Pancreas (tissue), 10 donors: ENCODE results near the gene TSPYL4. TPM values are rescaled to one million over a fixed set of nuclear protein-coding genes. Genes with fewer than 3 reads are reported as not detected.

ENCODE experiments used
- ATAC-seq, 4 donors: fragments of 200-7000 bp; cut with Tn5 transposase; one replicate each; pipeline versions ENCODE4 v1.8.0 to v1.9.1; 2020; ENCODE audit warnings: mild to moderate bottlenecking in 4 of 4, moderate library complexity in 4 of 4
- DNase-seq, 6 donors: peaks; one replicate each; pipeline ENCODE4 v3.0.0-alpha.2; 2020
- FAIRE-seq: peaks from 2 replicates; lab custom pipeline; 2012; peaks lifted over from hg19 to GRCh38; lab: Jason Lieb, UNC
- H3K27ac ChIP-seq, 4 donors: fragments of 200-600 bp; sonication (generic); 1 replicate in 3 of 4; 2 replicates in 1 of 4; pipeline versions ENCODE4 v1.5.0 to v1.8.0; 2020
- H3K27me3 ChIP-seq, 4 donors: fragments of 200-600 bp; one replicate each; pipeline ENCODE4 v1.8.0; 2021
- H3K36me3 ChIP-seq, 3 donors: fragments of 200-600 bp; sonication (generic) in 1 of 3; one replicate each; pipeline versions ENCODE4 v1.5.0 to v1.8.0; 2020 to 2021
- H3K4me1 ChIP-seq, 3 donors: fragments of 200-600 bp; one replicate each; pipeline ENCODE4 v1.8.0; 2021
- H3K4me3 ChIP-seq, 4 donors: fragments of 200-600 bp; sonication (generic) in 2 of 4; one replicate each; pipeline versions ENCODE4 v1.5.0 to v1.8.0; 2020 to 2021
- H3K9me3 ChIP-seq, 4 donors: fragments of 200-600 bp; one replicate each; pipeline ENCODE4 v1.8.0; 2021
- CTCF ChIP-seq, 4 donors: fragments of 200-600 bp; sonication (generic) in 3 of 4; IDR thresholded peaks; one replicate each; pipeline versions ENCODE4 v1.5.0 to v1.8.0; 2021; ENCODE audit warnings: antibody characterized with exemption in 4 of 4
- WGBS, 2 donors: extraction: QIAGEN DNeasy Blood & Tissue Kit; methylation state at CpG; one replicate each; pipeline ENCODE4 v1.1.7; 2013; 5-methylcytosine and 5-hydroxymethylcytosine counted together
- intact Hi-C, 3 donors: fragments of 100-400 bp; cut with DNase I; formaldehyde crosslinking; loops; one replicate each; pipeline versions ENCODE4 v1.11.1 to v1.14.2; 2022
- polyA plus RNA-seq, 2 donors: library from polyadenylated mRNA; stranded (reverse); fragments of 200-250 nt; gene quantifications; one replicate each; pipeline ENCODE4 v1.2.3, GENCODE V29; 2013
- total RNA-seq, 6 donors: library from RNA; stranded (reverse); fragmentation: NEBNext Ultra II Directional in 4 of 6; extraction: Animal tissue kit (Norgen Biotek cat#: 25700) in 4 of 6; gene quantifications; one replicate each; pipeline versions ENCODE4 v1.2.1 to v1.2.4, GENCODE V29; 2021 to 2023
- donor health status: healthy with polysubstance abuse.
- donor health status: DM: no; HTN: no; CAD: no; lungs with moderate emphysema.
- donor health status: DM: no; HTN: no; CAD: no.
- donor health status: control.
- donor health status: control.
- donor health status: Bipolar disorder and iron deficiency.
- donor health status: DM: yes; HTN: yes; CAD: no.
- donor health status: DM: no; HTN: no; CAD: no.
- donor health status: DM: no; HTN: no; CAD: no.
- donor health status: DM: yes; HTN: yes; CAD: no.

TSPYL4 gene
- total and polyA plus RNA-seq, 8 donors, result 4.9 to 19.4 (median 7.1) TPM

GRCh38 chr6:116210316-116210715, 43.6 kb downstream of the TSPYL4 start:
- WGBS, 2 donors, result 83 to 92% methylated on average over 5 of the region's 5 CpGs
- H3K4me1 ChIP-seq, result no peaks in the 10 kb centered on the region
- intact Hi-C loops, result no loop called here
- no peak for FAIRE-seq
- no peaks in the 10 kb centered on the region for H3K36me3 ChIP-seq
- no peak overlapping the region for H3K27ac ChIP-seq
- no peak for ATAC-seq
- no peaks in the 10 kb centered on the region for H3K27me3 ChIP-seq
- no peak for DNase-seq
- TF ChIP-seq CTCF (IDR thresholded peaks at IDR 0.05), result no peak
- H3K9me3 ChIP-seq, result no peaks in the 10 kb centered on the region
- H3K4me3 ChIP-seq, result no peak overlapping the region

DNA sequence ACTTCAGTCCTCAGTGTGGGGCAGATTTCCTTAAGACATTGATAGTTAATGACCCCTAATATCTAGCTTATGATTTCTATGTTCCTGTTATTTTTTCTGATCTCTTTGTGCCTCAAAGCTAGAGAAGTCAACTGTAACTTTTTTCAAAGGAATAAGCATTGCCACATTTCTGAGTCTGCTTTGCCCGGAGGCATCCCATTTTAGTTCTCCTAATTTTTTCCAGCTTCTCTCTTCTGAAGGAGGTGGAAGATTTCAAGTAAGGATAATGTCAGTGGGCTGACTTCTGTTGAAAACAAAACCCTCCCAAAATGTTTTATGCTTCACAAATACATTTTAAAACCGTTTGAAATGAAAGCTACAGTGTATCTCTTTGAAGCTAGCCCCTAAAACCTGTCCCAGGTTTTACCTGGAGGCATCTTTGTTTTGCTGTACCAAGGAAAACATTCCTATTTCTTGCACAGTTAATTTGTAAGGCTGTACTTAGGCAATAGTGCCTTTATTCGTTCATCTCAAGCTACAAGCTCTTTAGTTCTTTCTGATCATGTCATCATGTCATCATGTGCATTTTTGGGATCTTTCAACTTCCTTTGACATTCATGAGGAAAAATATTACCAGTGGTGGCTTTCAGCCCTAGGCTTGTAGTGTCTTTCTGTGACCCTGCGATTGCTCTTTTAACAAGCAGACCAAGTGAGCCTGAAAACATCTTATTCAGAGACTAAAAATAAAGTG, 45.7 kb downstream of the TSPYL4 start:
- H3K27ac ChIP-seq, result no peak overlapping the region
- H3K4me3 ChIP-seq, result no peak overlapping the region
- intact Hi-C loops, result no loop called here
- H3K4me1 ChIP-seq, result no peaks in the 10 kb centered on the region
- no peak for TF ChIP-seq CTCF (IDR thresholded peaks at IDR 0.05)
- no peak for FAIRE-seq
- ATAC-seq, result no peak
- no peaks in the 10 kb centered on the region for H3K9me3 ChIP-seq
- 75 to 85% methylated on average over 4 of the region's 4 CpGs for WGBS, 2 donors
- no peaks in the 10 kb centered on the region for H3K36me3 ChIP-seq
- no peak for DNase-seq
- H3K27me3 ChIP-seq, result no peaks in the 10 kb centered on the region

GRCh38 chr6:116206231-116206903, 47.5 kb downstream of the TSPYL4 start:
- H3K9me3 ChIP-seq, result no peaks in the 10 kb centered on the region
- ATAC-seq, result no peak
- H3K4me3 ChIP-seq, result no peak overlapping the region
- FAIRE-seq, result no peak
- no peak for TF ChIP-seq CTCF (IDR thresholded peaks at IDR 0.05)
- WGBS, 2 donors, result 98% methylated on average over 1 of the region's 1 CpG
- H3K36me3 ChIP-seq, result no peaks in the 10 kb centered on the region
- DNase-seq, result no peak
- H3K27ac ChIP-seq, result no peak overlapping the region
- no peaks in the 10 kb centered on the region for H3K27me3 ChIP-seq
- H3K4me1 ChIP-seq, result no peaks in the 10 kb centered on the region
- intact Hi-C loops, result no loop called here

DNA sequence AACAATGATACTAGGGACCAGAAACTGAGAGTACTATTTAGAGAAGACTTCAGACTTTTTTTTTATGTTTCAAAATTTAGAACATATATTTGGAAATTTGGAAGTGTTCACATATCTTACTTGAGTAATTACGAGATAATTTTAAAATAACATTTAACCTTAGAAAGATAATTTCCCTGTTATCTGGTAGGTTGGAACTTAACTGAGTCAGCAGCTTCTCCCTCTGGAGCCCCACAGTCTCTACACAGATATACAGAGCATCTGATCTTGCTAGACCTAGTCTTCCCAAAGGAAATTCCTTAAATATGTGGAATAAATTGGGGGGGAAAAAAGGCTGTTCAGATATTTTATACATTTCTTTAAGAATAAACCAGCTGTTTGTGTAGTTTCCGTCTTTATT, 48.6 kb downstream of the TSPYL4 start:
- Histone ChIP-seq H3K4me3 (no peak overlapping the region), H3K27ac (no peak overlapping the region), H3K36me3 (no peaks in the 10 kb centered on the region), H3K4me1 (no peaks in the 10 kb centered on the region), H3K27me3 (no peaks in the 10 kb centered on the region), H3K9me3 (no peaks in the 10 kb centered on the region)
- FAIRE-seq, result no peak
- TF ChIP-seq CTCF (IDR thresholded peaks at IDR 0.05), result no peak
- DNase-seq, result no peak
- no peak for ATAC-seq
- intact Hi-C loops, result no loop called here
- WGBS, 2 donors, result 68 to 85% methylated on average over 2 of the region's 2 CpGs

DNA sequence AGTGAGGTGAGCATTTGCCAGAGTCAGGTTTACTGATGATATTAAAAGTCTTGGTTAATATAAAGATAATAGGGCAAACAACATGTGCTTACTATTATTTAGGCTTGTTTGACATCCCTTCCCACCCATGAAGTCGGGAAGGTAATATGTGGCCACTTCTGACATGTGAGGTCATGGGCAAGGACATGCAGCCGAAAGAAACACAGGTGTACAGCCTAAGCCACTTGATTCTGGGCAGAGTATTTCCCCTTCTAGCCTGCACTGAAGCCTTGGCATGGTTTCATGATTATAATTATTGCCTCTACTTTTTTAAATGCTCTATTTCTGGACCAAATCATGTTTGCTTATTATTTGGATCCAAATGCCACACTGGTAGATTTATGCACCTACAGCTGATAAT, 52.3 kb downstream of the TSPYL4 start:
- WGBS, 2 donors, result 45 to 55% methylated on average over 2 of the region's 2 CpGs
- no peak for TF ChIP-seq CTCF (IDR thresholded peaks at IDR 0.05)
- Histone ChIP-seq H3K27ac (no peak overlapping the region), H3K36me3 (no peaks in the 10 kb centered on the region), H3K4me3 (no peak overlapping the region), H3K27me3 (no peaks in the 10 kb centered on the region), H3K4me1 (no peaks in the 10 kb centered on the region), H3K9me3 (no peaks in the 10 kb centered on the region)
- DNase-seq, result no peak
- FAIRE-seq, result no peak
- no peak for ATAC-seq
- intact Hi-C loops, result no loop called here
